ENCODE data around the gene SRP72.

SRP72 gene

DNA sequence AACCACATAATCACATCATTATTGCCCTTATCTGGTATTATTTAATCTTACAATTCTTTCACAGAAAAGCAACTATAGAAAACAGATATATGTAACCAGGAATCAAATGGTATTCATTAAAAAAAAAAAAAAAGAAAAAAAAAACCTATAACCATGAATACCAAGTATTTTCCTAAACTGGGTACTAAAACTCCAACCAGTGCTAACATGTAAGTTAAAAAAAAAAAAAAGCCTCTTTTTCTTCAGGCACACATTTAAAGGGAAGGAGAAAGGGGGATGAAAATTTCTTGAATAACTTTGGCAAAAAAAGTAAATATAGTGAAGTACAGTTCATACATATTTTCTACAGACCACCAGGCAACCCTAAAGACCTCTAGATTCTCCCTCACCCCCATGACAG lies 34.1 kb upstream of the SRP72 start:
- TF ChIP-seq, protein P1, sequence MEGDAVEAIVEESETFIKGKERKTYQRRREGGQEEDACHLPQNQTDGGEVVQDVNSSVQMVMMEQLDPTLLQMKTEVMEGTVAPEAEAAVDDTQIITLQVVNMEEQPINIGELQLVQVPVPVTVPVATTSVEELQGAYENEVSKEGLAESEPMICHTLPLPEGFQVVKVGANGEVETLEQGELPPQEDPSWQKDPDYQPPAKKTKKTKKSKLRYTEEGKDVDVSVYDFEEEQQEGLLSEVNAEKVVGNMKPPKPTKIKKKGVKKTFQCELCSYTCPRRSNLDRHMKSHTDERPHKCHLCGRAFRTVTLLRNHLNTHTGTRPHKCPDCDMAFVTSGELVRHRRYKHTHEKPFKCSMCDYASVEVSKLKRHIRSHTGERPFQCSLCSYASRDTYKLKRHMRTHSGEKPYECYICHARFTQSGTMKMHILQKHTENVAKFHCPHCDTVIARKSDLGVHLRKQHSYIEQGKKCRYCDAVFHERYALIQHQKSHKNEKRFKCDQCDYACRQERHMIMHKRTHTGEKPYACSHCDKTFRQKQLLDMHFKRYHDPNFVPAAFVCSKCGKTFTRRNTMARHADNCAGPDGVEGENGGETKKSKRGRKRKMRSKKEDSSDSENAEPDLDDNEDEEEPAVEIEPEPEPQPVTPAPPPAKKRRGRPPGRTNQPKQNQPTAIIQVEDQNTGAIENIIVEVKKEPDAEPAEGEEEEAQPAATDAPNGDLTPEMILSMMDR (IDR thresholded peaks at IDR 0.05), result no peak

- TF ChIP-seq, protein P1 (IDR thresholded peaks at IDR 0.05), result no peak
Measured at GRCh38 chr4:56434599-56435139, 32.7 kb upstream of the SRP72 start.

DNA sequence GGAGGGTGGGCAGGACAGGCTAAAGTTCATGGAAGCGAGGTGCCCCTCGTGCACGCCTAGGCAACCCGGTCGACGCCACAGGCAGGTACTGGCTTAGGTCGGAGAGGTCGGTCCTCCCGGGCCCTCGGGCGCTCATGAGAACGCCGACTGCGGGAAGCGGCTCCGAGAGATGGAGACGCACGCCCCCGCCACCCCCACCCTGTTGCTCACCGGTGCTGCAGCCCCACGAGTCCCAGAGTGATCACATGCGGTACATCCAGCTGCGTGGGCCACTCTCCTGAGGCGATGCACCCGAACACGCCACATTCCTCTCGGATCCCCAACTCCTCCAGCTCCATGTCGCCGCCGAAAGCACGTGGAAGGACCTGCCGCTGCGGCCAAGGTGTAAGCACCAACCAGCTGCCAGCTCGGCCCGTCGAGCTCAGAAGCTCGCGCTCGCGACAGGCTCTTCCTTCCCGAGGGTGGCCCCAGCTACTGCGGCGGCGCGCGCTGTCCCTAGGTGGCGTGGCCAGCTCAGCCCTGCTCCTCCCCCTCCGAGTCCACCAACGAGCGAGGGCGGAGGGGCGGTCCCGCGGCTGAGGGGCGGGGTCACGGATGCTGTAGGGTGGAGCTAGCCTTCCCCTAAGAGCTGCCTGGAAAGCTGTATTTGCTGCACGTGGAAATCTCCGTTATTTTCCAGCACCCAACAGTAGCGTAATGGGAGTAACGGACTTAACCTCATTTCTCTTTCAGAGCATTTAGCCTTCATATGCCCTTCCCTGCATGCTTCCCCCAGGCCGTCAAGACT lies 32.1 kb upstream of the SRP72 start, which contains the start of gene PPAT:
PPAT (minus strand) TSS at position 476 of the 787 bp plus-strand sequence; CDS start at position 338, 138 bp downstream.
- TF ChIP-seq, protein P1 (IDR thresholded peaks at IDR 0.05), result no peak

GRCh38 chr4:56438766-56439165 lies 28.7 kb upstream of the SRP72 start:
- TF ChIP-seq, protein P1 (IDR thresholded peaks at IDR 0.05), result no peak

DNA sequence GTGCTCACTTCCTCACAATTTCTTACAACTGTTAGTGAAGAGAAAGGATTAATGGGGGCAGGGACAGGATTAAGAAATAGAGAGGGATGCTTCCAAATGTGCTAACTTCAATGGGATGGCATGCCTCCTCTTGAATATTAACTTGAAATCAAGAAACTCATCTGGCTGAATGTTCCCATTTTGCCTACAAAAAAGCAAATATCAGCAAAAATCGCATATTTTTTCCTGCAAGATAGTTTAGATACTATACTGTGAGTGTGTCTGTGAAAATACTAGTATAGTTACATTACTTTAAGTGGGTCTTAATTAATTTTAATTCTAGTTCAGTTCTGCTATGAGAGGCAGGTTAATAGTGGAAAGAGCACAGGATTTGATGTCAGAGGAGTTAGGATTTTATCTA lies 26.4 kb upstream of the SRP72 start:
- TF ChIP-seq, protein P1 (IDR thresholded peaks at IDR 0.05), result no peak

DNA sequence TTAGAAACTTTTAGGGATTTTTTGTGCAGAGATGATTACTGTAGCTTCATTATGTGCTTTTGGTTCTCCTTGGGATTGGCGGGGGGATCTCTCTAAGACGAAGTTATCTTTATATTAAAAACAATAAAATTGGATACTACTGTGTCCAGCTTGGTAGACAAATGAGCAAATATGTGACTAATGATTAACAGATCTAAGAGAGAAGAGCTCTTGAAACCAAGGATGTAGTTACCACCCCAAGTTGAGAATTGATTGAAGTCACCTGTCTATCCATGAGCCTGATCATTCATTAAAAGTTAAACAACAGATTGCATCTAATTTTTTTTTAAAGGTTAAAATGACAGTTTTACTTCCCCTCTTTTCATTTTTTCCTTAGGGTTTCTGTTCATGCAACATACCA lies 22.7 kb upstream of the SRP72 start:
- TF ChIP-seq, protein P1 (IDR thresholded peaks at IDR 0.05), result no peak

DNA sequence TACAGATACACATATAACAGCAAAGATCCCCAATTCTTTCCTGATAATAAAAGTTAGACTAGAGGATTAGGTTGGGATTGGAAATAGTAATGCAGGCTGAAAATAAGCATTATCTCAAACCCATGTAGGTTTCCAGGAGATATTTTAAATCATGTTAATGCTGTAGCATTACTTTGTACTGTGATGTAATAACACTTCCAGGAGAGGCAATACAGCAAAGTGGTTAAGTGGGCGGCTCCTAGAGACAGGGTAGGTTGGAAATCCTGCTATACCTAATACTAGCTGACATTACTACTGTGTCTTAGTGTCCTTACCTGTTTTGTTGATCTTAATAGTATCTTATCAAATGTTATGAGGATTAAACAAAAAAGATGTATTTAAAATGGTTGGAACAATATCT lies 21.7 kb upstream of the SRP72 start:
- TF ChIP-seq, protein P1 (IDR thresholded peaks at IDR 0.05), result no peak
